ENCODE measurements around the gene STRBP.

- TF ChIP-seq CEBPB (IDR thresholded peaks at IDR 0.05; ENCODE audit: low read depth, low read length) (no peak), CTCF (conservative IDR thresholded peaks at IDR 0.05; ENCODE audit: low read depth, low read length) (no peak), POLR2A (IDR thresholded peaks at IDR 0.05; ENCODE audit: low read depth, low read length) (no peak), MXI1 (IDR thresholded peaks at IDR 0.05; ENCODE audit: borderline replicate concordance, low read depth, low read length) (no peak), BHLHE40 (IDR thresholded peaks at IDR 0.05; ENCODE audit: low read depth, low read length) (no peak), NFE2L2 (IDR thresholded peaks at IDR 0.05; ENCODE audit: low read depth, low read length) (no peak), RCOR1 (IDR thresholded peaks at IDR 0.05; ENCODE audit: insufficient replicate concordance, low read length) (no peak), SMC3 (IDR thresholded peaks at IDR 0.05; ENCODE audit: low read depth, low read length) (no peak), FOS (IDR thresholded peaks at IDR 0.05; ENCODE audit: low read depth, low read length) (no peak), RFX5 (IDR thresholded peaks at IDR 0.05; ENCODE audit: low read depth, low read length) (no peak)
Observed at GRCh38 chr9:123283048-123283408, 14.6 kb upstream of the STRBP start.

All from IMR-90 (cell line).